HUES48 (cell line): ENCODE results near the gene ANGPTL2.
"Not testable (repeated sequence)": the region's sequence is repeated elsewhere in the genome, so short reads cannot be mapped to it uniquely, and the experiment has no call there.

Source experiments
- H3K27ac ChIP-seq: one replicate; pipeline ENCODE4 v1.7.0; 2013; ENCODE audit warnings: low read depth, low read length, inconsistent platforms
- H3K27me3 ChIP-seq: 2 replicates; pipeline ENCODE4 v1.6.1; 2013; ENCODE audit warnings: mild to moderate bottlenecking, low read length; ENCODE audit not compliant: control insufficient read depth, insufficient read depth
- H3K36me3 ChIP-seq: 2 replicates; pipeline ENCODE4 v1.6.1; 2013; ENCODE audit warnings: low read length; ENCODE audit not compliant: control insufficient read depth, insufficient read depth
- H3K4me1 ChIP-seq: 2 replicates; pipeline ENCODE4 v1.6.1; 2013; ENCODE audit warnings: mild to moderate bottlenecking, low read length; ENCODE audit not compliant: control insufficient read depth, insufficient read depth
- H3K4me3 ChIP-seq: 2 replicates; pipeline ENCODE4 v1.5.1; 2013; ENCODE audit warnings: mild to moderate bottlenecking, low read depth, low read length
- H3K9ac ChIP-seq: 2 replicates; pipeline ENCODE4 v1.6.1; 2013; ENCODE audit warnings: mild to moderate bottlenecking, low read depth, low read length, moderate library complexity
- H3K9me3 ChIP-seq: 2 replicates; pipeline ENCODE4 v1.6.1; 2013; ENCODE audit warnings: low read length; ENCODE audit not compliant: control insufficient read depth, insufficient read depth

Gene ANGPTL2

GRCh38 chr9:127122176-127123063 lies at the start of gene ANGPTL2:
Gene ANGPTL2, minus strand, starts transcription at chr9:127122635. Its CDS starts 13,904 bp downstream, at chr9:127108731.
- peak within 1 kb of the TSS; percentile 52 for H3K9ac ChIP-seq
- no peaks in the 10 kb centered on the region for H3K27me3 ChIP-seq
- 0 out of 2 replicates have a peak, but pooled peaks cover 2% of the 10 kb centered on the region for H3K36me3 ChIP-seq
- no peaks in the 10 kb centered on the region for H3K9me3 ChIP-seq
- H3K27ac ChIP-seq: peak within 1 kb of the TSS; percentile 62
- H3K4me1 ChIP-seq: peaks cover 27% of the 10 kb centered on the region
- peak within 1 kb of the TSS; percentile 62 for H3K4me3 ChIP-seq

- not testable (repeated sequence) for H3K9ac ChIP-seq, H3K27me3 ChIP-seq, H3K36me3 ChIP-seq, H3K27ac ChIP-seq, H3K4me1 ChIP-seq, H3K4me3 ChIP-seq, H3K9me3 ChIP-seq
Observed at GRCh38 chr9:127171348-127171747, 48.9 kb upstream of the ANGPTL2 start.

- no peak overlapping the region for H3K27ac ChIP-seq
- H3K9me3 ChIP-seq: no peaks in the 10 kb centered on the region
- H3K36me3 ChIP-seq: no peaks in the 10 kb centered on the region; the same call in 1 of the 2 replicates
- no peak overlapping the region for H3K4me3 ChIP-seq
- H3K4me1 ChIP-seq: peaks cover 4% of the 10 kb centered on the region
- no peak overlapping the region for H3K9ac ChIP-seq
- no peaks in the 10 kb centered on the region for H3K27me3 ChIP-seq
Observed at GRCh38 chr9:127170652-127171051, 48.2 kb upstream of the ANGPTL2 start.

- Histone ChIP-seq H3K36me3 (no peaks in the 10 kb centered on the region; the same call in 1 of the 2 replicates), H3K9ac (no peak overlapping the region), H3K9me3 (no peaks in the 10 kb centered on the region), H3K4me1 (peaks cover 10% of the 10 kb centered on the region), H3K27ac (no peak overlapping the region), H3K27me3 (no peaks in the 10 kb centered on the region), H3K4me3 (no peak overlapping the region)
Observed at GRCh38 chr9:127170103-127170502, 47.7 kb upstream of the ANGPTL2 start.

GRCh38 chr9:127169575-127169883 lies 47.1 kb upstream of the ANGPTL2 start:
- Histone ChIP-seq H3K9ac (no peak overlapping the region), H3K4me1 (peaks cover 14% of the 10 kb centered on the region), H3K9me3 (no peaks in the 10 kb centered on the region), H3K36me3 (no peaks in the 10 kb centered on the region; the same call in 1 of the 2 replicates), H3K27ac (no peak overlapping the region), H3K4me3 (no peak overlapping the region), H3K27me3 (no peaks in the 10 kb centered on the region)

- H3K4me1 ChIP-seq: peaks cover 14% of the 10 kb centered on the region
- H3K36me3 ChIP-seq: no peaks in the 10 kb centered on the region; the same call in 1 of the 2 replicates
- no peaks in the 10 kb centered on the region for H3K9me3 ChIP-seq
Observed at GRCh38 chr9:127168756-127169574, 46.5 kb upstream of the ANGPTL2 start.

GRCh38 chr9:127167560-127168326 lies 45.3 kb upstream of the ANGPTL2 start:
- H3K9me3 ChIP-seq: no peaks in the 10 kb centered on the region
- no peak overlapping the region for H3K4me3 ChIP-seq
- H3K27ac ChIP-seq: no peak overlapping the region
- no peaks in the 10 kb centered on the region for H3K27me3 ChIP-seq
- peaks cover 21% of the 10 kb centered on the region for H3K4me1 ChIP-seq
- H3K9ac ChIP-seq: no peak overlapping the region
- no peaks in the 10 kb centered on the region; the same call in 1 of the 2 replicates for H3K36me3 ChIP-seq

More at GRCh38 chr9:127168756-127169574, 46.5 kb upstream of the ANGPTL2 start:
- no peak overlapping the region for H3K9ac ChIP-seq
- H3K27ac ChIP-seq: no peak overlapping the region
- H3K4me3 ChIP-seq: no peak overlapping the region
- H3K27me3 ChIP-seq: no peaks in the 10 kb centered on the region

GRCh38 chr9:127166651-127167524 lies 44.5 kb upstream of the ANGPTL2 start:
- no peaks in the 10 kb centered on the region for H3K27me3 ChIP-seq
- no peaks in the 10 kb centered on the region for H3K9me3 ChIP-seq
- H3K27ac ChIP-seq: no peak overlapping the region
- no peak overlapping the region for H3K4me3 ChIP-seq
- H3K36me3 ChIP-seq: no peaks in the 10 kb centered on the region; the same call in 1 of the 2 replicates
- peaks cover 21% of the 10 kb centered on the region for H3K4me1 ChIP-seq
- no peak overlapping the region for H3K9ac ChIP-seq

GRCh38 chr9:127166111-127166510 lies 43.7 kb upstream of the ANGPTL2 start:
- no peak overlapping the region for H3K9ac ChIP-seq
- H3K36me3 ChIP-seq: no peaks in the 10 kb centered on the region; the same call in 1 of the 2 replicates
- no peak overlapping the region for H3K27ac ChIP-seq
- no peak overlapping the region for H3K4me3 ChIP-seq
- H3K4me1 ChIP-seq: peaks cover 21% of the 10 kb centered on the region
- no peaks in the 10 kb centered on the region for H3K27me3 ChIP-seq
- H3K9me3 ChIP-seq: no peaks in the 10 kb centered on the region

GRCh38 chr9:127165116-127165515 lies 42.7 kb upstream of the ANGPTL2 start:
- Histone ChIP-seq H3K27ac (no peak overlapping the region), H3K4me3 (no peak overlapping the region), H3K9ac (no peak overlapping the region), H3K9me3 (no peaks in the 10 kb centered on the region), H3K36me3 (no peaks in the 10 kb centered on the region; the same call in 1 of the 2 replicates), H3K27me3 (no peaks in the 10 kb centered on the region), H3K4me1 (peaks cover 23% of the 10 kb centered on the region)
